Measurements from ENCODE around the gene PMS2.
A peak's percentile ranks its signal among the peaks of the same experiment; 100 is the strongest.

Gene PMS2

GRCh38 chr7:6026820-6027311 lies 18.0 kb upstream of the PMS2 start:
- no peak overlapping the region for H3K4me3 ChIP-seq (ENCODE audit: control insufficient read depth, low read depth, low read length)
- DNase-seq (ENCODE audit: low read depth), result no peak
- TF ChIP-seq, protein P1, sequence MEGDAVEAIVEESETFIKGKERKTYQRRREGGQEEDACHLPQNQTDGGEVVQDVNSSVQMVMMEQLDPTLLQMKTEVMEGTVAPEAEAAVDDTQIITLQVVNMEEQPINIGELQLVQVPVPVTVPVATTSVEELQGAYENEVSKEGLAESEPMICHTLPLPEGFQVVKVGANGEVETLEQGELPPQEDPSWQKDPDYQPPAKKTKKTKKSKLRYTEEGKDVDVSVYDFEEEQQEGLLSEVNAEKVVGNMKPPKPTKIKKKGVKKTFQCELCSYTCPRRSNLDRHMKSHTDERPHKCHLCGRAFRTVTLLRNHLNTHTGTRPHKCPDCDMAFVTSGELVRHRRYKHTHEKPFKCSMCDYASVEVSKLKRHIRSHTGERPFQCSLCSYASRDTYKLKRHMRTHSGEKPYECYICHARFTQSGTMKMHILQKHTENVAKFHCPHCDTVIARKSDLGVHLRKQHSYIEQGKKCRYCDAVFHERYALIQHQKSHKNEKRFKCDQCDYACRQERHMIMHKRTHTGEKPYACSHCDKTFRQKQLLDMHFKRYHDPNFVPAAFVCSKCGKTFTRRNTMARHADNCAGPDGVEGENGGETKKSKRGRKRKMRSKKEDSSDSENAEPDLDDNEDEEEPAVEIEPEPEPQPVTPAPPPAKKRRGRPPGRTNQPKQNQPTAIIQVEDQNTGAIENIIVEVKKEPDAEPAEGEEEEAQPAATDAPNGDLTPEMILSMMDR (conservative IDR thresholded peaks at IDR 0.05; ENCODE audit: control insufficient read depth, insufficient read depth, low read depth, low read length), result no peak

- H3K4me3 ChIP-seq (ENCODE audit: control insufficient read depth, low read depth, low read length), result no peak overlapping the region
- TF ChIP-seq, protein P1 (conservative IDR thresholded peaks at IDR 0.05; ENCODE audit: control insufficient read depth, insufficient read depth, low read depth, low read length), result peak; percentile 37
- DNase-seq (ENCODE audit: low read depth), result peak; percentile 54
Measured at GRCh38 chr7:6026011-6026819, 17.4 kb upstream of the PMS2 start.

- TF ChIP-seq, protein P1 (conservative IDR thresholded peaks at IDR 0.05; ENCODE audit: control insufficient read depth, insufficient read depth, low read depth, low read length), result no peak
- H3K4me3 ChIP-seq (ENCODE audit: control insufficient read depth, low read depth, low read length), result no peak overlapping the region
- no peak for DNase-seq (ENCODE audit: low read depth)
Measured at GRCh38 chr7:6023974-6024435, 15.2 kb upstream of the PMS2 start.

GRCh38 chr7:6022707-6023106 lies 13.9 kb upstream of the PMS2 start:
- no peak for DNase-seq (ENCODE audit: low read depth)
- TF ChIP-seq, protein P1 (conservative IDR thresholded peaks at IDR 0.05; ENCODE audit: control insufficient read depth, insufficient read depth, low read depth, low read length), result no peak
- H3K4me3 ChIP-seq (ENCODE audit: control insufficient read depth, low read depth, low read length), result no peak overlapping the region

DNA sequence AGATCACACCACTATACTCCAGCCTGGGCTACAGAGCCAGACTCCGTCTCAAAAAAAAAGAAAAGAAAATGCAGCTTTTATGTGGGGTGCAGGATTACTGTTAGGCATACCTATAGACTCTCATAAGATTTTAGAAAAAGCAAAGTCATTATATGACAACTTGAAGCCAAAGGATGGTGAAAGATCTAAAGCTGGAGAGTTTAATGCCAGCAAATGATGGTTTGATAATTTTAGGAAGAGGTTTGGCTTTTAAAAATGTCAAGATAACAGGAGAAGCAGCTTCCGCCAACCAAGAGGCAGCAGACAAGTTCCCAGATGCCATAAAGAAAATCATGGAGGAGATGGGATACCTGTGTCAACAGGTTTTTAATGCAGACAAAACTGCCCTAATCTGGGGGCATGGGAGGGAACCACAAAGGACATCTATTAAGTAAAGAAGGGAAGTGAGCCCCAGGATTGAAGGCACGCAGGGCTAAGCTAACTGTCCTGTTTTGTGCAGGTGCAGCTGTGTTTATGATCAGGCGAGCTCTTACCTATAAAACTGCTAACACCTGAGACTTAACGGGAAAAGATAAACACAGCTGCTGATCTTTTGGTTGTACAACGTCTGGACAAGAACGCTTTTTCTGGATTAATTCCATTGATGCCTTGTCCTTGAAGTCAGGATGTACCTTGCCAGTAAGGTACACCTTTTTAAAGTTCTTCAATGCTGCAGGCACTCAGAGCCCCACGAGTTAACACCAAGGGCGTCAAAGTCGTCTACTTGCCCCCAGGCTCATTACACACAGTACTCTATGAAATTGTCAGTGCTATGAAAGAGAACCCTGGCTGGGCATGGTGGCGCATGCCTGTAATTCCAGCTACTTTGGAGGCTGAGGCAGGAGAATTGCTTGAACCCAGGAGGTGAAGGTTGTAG lies 11.8 kb upstream of the PMS2 start:
- TF ChIP-seq, protein P1 (conservative IDR thresholded peaks at IDR 0.05; ENCODE audit: control insufficient read depth, insufficient read depth, low read depth, low read length), result no peak
- no peak overlapping the region for H3K4me3 ChIP-seq (ENCODE audit: control insufficient read depth, low read depth, low read length)
- no peak for DNase-seq (ENCODE audit: low read depth)

GRCh38 chr7:6016653-6016966 lies 7.8 kb upstream of the PMS2 start:
- no peak overlapping the region for H3K4me3 ChIP-seq (ENCODE audit: control insufficient read depth, low read depth, low read length)
- DNase-seq (ENCODE audit: low read depth), result no peak
- TF ChIP-seq, protein P1 (conservative IDR thresholded peaks at IDR 0.05; ENCODE audit: control insufficient read depth, insufficient read depth, low read depth, low read length), result no peak

Measured in fibroblast of mammary gland (primary cell).